H54 (cell line): ENCODE data around the gene PRKAR1A.

Experiments
- DNase-seq: peaks from one replicate; pipeline ENCODE4 v3.0.0; 2011; ENCODE audit warnings: low spot score, mixed read lengths; ENCODE audit not compliant: insufficient read length
- FAIRE-seq: peaks from 3 replicates; lab custom pipeline; 2011; peaks lifted over from hg19 to GRCh38; lab: Jason Lieb, UNC
- POLR2A ChIP-seq: IDR thresholded peaks from 2 replicates; pipeline ENCODE4 v1.6.1; 2011; ENCODE audit warnings: low read depth, mild to moderate bottlenecking, low read length

Gene PRKAR1A

GRCh38 chr17:68542698-68543463 lies 30.7 kb downstream of the PRKAR1A start:
- no peak for TF ChIP-seq POLR2A
- FAIRE-seq (no peak), DNase-seq (no peak)

- no peak for TF ChIP-seq POLR2A
- DNase-seq (no peak), FAIRE-seq (no peak)
Observed at GRCh38 chr17:68544111-68544915, 32.1 kb downstream of the PRKAR1A start.

- no peak for FAIRE-seq
- TF ChIP-seq POLR2A, result no peak
Observed at GRCh38 chr17:68556551-68556950, 44.3 kb downstream of the PRKAR1A start.

GRCh38 chr17:68559316-68559715 lies 47.1 kb downstream of the PRKAR1A start:
- DNase-seq (no peak), FAIRE-seq (no peak)
- TF ChIP-seq POLR2A, result no peak

More at GRCh38 chr17:68556551-68556950, 44.3 kb downstream of the PRKAR1A start:
- DNase-seq, result no peak

GRCh38 chr17:68560966-68561720 lies 48.9 kb downstream of the PRKAR1A start:
- FAIRE-seq (no peak), DNase-seq (no peak)
- TF ChIP-seq POLR2A, result no peak

GRCh38 chr17:68562736-68563135 lies 50.5 kb downstream of the PRKAR1A start:
- FAIRE-seq (no peak), DNase-seq (no peak)
- TF ChIP-seq POLR2A, result no peak

- DNase-seq (no peak), FAIRE-seq (no peak)
- TF ChIP-seq POLR2A, result no peak
Observed at GRCh38 chr17:68564415-68565111, 52.3 kb downstream of the PRKAR1A start.

- DNase-seq (no peak), FAIRE-seq (no peak)
- no peak for TF ChIP-seq POLR2A
Observed at GRCh38 chr17:68565661-68566441, 53.6 kb downstream of the PRKAR1A start.

GRCh38 chr17:68566442-68566738 lies 54.2 kb downstream of the PRKAR1A start:
- DNase-seq, result no peak
- no peak for TF ChIP-seq POLR2A
- no peak for FAIRE-seq

GRCh38 chr17:68567035-68567434 lies 54.8 kb downstream of the PRKAR1A start:
- DNase-seq (no peak), FAIRE-seq (no peak)
- no peak for TF ChIP-seq POLR2A

GRCh38 chr17:68567581-68567980 lies 55.4 kb downstream of the PRKAR1A start:
- no peak for DNase-seq
- TF ChIP-seq POLR2A, result no peak
- no peak for FAIRE-seq

- TF ChIP-seq POLR2A, result no peak
- no peak for FAIRE-seq
- DNase-seq, result no peak
Observed at GRCh38 chr17:68568581-68568980, 56.4 kb downstream of the PRKAR1A start.

GRCh38 chr17:68569346-68569745 lies 57.1 kb downstream of the PRKAR1A start:
- FAIRE-seq (no peak), DNase-seq (no peak)
- TF ChIP-seq POLR2A, result no peak
